Measurements from ENCODE around the gene SLC6A18. TPM values are rescaled to one million over a fixed set of nuclear protein-coding genes. Genes with fewer than 3 reads are reported as not detected.

Gene SLC6A18
- polyA plus RNA-seq, 5 donors, result 0.09 TPM; not detected in 4

DNA sequence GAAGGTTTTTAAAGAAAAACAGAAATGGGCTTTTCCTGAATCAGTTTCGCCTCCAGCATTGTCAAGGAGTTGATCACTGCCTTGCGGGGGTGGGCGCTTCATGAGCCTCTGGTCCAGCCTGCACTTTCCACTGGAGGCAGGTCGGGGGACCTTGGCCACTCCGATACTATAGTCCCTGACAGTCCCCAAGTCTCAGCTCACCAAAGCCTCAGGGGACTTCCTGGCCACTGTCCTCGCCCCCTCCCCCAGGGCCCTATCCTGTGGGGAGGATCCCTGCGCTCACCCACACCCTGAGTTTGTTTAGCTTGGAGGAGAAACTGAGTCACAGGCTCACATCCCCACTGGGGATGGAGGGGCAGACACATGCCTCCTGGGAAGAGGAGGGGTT is 22.4 kb upstream of the SLC6A18 start:
- DNase-seq, result no peak

DNA sequence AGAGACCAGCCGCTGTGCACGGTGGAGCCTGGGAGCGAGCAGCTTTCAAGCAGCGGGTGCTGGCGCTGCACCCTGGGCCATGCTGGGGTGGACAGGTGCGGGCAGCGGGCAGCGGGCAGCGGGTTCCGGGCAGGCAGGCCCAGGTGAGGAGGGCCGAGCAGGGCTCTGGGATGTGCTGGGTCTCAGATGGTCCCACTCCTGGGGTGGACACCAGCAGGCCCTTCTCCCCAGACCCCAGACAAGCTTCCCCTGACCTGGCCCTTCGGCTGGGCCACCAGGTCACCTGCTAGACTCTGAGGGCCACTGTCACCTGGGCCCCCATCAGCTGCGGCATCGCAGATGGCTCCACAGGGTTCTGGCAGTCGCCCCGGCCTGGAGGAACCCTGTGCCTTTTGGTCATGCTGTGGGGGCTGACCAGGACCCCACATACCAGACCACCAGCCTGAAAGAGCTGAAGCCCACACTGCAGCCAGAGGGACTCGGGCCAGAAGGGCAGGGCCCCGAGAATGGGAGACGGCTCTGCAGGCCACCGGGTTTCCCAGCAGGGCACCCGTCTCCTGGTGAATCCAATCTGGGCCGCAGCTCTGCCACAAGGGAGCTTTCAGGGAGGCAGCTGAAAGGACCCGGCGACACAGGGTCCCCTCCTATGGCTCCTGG is 21.7 kb upstream of the SLC6A18 start:
- no peak for DNase-seq

DNA sequence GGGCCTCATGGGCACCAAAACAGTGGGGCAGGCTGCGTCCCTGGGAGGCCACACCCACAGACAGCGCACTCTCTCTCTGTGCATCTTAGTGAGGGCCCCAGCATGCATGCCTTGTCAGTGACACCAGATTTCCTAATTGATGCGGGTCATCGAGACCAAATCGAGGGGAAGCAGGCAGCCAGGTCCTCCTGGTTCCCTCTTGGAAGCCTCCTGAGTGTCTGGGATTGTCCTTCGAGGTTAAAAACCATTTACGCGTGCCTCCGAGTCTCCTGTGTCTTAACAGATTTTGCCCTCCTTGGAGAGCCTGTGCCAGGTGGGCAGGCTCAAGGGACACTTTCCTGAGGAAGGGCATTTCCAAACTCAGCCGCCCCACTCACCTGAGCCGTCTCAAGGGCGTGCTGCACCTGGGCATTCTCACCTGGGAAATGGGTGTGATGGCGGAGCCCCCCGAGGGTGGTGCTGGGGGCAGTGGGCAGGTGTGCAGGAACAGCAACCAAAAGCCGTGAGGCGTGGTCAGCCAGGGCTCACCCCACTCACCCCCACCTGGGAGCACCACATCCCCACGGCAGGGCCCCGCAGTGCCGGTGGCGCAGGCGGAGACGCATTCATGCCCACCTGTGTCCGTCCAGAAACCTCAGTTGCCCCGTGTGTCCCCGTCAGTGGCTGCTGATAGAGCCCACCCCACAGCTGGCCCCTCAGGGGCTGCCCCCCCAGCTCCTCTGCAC is 21.1 kb upstream of the SLC6A18 start:
- no peak for DNase-seq

GRCh38 chr5:1204693-1205242 is 20.4 kb upstream of the SLC6A18 start:
- DNase-seq, result peak; percentile 89 to 90

- DNase-seq, result no peak
Measured at GRCh38 chr5:1205255-1206180, 19.7 kb upstream of the SLC6A18 start.

DNA sequence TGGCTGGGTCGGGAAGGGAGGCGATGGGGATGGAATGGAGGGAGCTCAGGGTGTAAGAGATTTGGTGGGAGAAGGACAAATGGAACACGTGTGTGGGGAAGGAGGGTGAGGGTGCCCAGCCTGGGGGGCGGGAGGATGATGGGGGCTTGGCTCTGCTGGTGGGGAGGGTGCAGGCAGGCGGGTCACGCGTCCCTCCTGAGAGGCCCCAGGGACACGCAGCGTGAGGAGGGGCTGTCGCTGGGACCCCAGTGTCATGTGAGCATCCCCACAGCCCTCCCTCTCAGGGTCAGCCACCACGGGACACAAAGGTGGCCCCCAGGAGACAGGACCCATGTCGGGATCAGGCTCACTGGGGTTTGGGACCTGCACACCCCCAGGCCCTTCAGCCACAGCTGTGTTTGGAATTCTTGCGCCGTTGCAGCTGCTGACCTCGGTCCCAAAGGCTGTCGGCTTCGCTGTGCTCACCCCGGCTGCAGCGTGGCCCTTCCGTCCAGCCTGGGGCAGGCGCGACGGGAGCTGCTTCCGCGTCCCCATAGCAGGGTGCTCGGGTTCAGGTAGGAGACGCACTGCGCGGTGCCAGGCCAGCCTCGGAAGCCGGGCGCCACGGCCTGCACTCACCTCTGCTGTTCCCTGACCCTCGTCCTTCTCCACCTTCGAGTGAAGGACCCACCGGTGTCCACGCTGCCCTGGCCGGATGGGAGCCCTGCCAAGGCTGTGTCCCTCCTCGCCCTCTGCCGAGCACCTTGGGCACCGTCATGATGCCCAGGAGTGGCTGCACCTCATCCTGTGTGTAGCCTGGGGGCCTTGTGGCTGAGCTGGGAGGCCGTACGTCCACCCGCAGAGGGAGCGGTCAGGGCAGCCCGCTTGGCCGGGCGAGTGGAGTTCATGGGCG is 18.4 kb upstream of the SLC6A18 start:
- no peak for DNase-seq

GRCh38 chr5:1207555-1207954 is 17.6 kb upstream of the SLC6A18 start:
- DNase-seq, result no peak

DNA sequence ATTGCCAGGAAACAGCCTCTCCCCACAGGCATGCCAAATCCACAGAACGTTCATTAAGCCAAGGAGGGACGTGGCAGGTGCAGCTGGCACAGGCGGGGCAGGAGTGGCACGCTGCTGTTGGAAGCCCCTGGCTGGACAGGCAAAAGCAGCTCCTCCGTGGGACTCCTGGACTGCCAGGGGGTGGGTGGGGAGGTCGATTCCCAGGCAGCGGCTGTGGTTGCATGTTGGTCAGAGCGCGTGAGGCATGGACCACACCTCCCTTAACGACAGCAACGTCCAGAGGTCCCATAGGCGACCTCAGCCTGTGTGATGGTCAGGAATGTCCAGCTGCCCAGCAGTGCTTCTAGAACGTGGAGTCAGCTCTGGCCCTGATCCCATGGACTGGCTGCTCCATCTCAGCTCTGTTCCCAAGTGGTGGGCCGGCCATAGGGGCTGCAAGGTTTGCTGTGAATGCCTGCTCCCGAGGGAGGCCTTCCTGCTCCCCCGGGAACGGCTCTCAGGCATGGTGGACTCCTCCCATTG is 16.9 kb upstream of the SLC6A18 start:
- no peak for DNase-seq

DNA sequence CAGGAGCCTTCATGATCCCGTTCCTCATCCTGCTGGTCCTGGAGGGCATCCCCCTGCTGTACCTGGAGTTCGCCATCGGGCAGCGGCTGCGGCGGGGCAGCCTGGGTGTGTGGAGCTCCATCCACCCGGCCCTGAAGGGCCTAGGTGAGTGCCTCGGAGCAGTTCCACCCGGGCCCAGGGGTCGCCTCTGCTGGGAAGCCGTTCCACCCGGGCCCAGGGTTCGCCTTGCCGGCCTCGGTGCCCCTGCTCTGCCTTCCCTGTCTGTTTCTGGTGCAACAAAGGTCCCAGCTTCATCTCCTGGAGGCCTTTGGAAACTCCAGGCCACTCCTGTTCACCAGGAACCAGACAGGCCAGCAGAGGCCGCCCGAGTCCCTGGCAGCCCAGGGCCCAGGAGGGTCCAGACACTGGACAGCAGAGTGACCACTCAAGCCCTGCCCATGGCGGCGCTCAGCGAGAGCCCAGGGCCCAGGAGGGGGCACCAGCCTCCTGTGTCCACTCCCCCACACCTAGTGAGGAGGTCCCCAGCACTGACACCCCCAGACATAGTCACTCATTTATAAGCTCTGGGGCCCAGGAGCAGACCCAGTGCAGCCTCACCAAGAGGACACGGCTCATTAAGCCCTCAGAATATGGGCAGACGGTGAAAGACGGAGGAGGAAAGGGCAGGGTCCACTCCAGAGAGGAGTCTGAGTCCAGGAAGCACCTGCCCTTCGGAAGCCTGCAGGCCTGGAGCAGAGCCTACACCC is 16.3 kb upstream of the SLC6A18 start:
- no peak for DNase-seq

GRCh38 chr5:1209489-1209852 is 15.7 kb upstream of the SLC6A18 start:
- no peak for DNase-seq

DNA sequence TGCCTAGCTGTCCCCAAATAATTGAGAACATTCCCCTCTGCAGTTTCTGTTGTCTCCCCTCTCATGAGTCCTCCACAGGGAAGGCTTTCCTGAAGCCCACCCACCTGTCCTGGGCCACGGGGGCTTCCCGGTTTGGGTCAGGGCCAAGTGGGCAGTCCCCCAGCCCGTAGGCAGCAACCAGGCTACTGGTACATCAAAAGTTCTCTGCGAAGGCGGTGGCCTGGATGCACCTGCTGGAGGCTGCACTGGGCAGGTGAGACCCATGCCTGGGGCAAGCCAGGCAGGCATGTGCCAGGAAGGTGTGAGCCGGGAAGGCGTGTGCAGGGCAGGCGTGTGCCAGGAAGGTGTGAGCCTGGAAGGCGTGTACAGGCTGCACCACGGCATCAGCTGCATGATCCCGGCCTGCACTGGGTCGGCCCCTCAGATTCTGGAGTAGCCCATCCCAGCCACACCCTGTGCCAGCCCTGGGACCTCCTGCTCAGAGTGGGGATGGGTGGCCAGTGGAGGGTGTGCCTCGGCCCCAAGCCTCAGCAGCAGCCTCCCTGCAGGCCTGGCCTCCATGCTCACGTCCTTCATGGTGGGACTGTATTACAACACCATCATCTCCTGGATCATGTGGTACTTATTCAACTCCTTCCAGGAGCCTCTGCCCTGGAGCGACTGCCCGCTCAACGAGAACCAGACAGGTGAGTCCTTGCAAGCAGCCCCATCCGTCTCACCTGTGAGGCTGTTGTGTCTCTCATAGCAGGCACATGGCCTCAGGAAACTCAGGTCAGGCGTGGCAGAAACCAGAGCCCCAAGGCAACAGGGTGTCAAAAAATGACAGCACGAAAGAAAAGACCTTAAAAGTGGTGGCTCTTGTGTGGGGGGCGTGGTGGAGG is 15.0 kb upstream of the SLC6A18 start:
- DNase-seq, result no peak

GRCh38 chr5:1210832-1211251 is 14.3 kb upstream of the SLC6A18 start:
- no peak for DNase-seq

GRCh38 chr5:1211701-1212100 is 13.5 kb upstream of the SLC6A18 start:
- no peak for DNase-seq

GRCh38 chr5:1212271-1212670 is 12.9 kb upstream of the SLC6A18 start:
- no peak for DNase-seq

- no peak for DNase-seq
Measured at GRCh38 chr5:1212881-1213280, 12.3 kb upstream of the SLC6A18 start.

- DNase-seq, result no peak
Measured at GRCh38 chr5:1213508-1214162, 11.5 kb upstream of the SLC6A18 start.

DNA sequence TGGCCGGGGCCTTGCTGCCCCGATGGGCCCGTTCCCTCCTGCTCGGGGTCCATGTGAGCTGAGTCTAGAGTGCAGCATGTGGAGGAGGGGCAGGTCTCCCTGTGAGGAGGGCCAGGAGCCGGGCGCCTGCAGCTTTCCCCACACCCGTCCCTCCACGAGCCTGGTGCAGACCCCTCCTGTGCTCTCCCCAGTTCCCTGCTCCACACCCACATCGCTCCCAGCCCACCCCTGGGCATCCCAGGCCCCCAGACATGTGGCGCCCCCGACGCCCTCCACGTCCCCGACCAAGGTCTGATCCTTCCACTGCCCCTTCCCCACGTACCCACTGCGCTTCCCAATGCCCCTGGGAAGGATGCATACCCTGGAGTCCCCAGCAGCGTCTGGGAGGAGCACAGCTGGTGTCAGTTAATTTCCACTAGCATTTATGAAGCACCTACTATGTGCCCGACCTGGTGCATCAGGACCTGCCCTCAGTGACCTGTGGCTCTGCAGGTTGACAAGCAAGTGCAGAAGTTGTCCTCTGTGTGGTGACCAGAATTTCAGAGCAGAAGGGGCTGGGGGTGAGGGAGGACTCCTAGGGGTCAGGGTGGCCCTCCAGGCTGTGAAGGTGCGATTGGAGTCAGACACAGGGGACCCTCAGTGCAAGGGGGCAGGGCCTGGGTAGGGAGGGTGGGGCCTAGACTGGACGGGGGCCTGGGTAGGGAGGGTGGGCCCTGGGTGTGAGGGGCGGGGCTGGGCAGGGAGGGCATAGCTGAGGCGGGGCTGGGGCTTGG is 10.8 kb upstream of the SLC6A18 start:
- no peak for DNase-seq

DNA sequence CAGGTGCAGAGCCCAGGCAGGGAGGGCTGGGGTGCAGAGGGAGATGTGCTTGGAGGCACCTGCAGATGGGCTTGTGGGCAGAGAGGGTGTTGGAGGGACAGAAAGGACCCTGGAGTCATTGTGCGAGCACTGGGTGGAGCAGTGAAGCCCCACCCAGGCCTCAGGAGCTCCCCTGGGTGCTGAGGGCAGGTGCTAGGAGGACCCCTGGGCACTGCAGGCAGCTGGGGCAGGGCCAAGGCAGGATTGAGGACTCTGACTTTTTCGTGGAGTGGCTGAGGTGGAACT is 10.3 kb upstream of the SLC6A18 start:
- no peak for DNase-seq

Measured in right lung (tissue), 5 donors.